ENCODE results near the gene ARTN. TPM values are rescaled to one million over a fixed set of nuclear protein-coding genes. Genes with fewer than 3 reads are reported as not detected.

Gene ARTN
- polyA plus RNA-seq, 3 donors: 0.15 TPM; not detected in 2

- H3K4me2 ChIP-seq (replicated peaks; ENCODE audit: extremely low read depth, low read length, poor library complexity, severe bottlenecking): no peak overlapping the region
- Mint-ChIP-seq H3K27me3 (ENCODE audit: low read depth in 3 of 3) (no peaks in the 10 kb centered on the region), H3K4me3 (no peak overlapping the region), H3K4me1 (peaks cover 12% of the 10 kb centered on the region), H3K27ac (peak overlapping the region in 1 of 7 donors; percentile 52), H3K9me3 (no peaks in the 10 kb centered on the region), H3K36me3 (peaks cover 33 to 51% of the 10 kb centered on the region in 2 donors)
- no peaks in the 10 kb centered on the region for H3K9me3 ChIP-seq (replicated peaks in 1 of 2; ENCODE audit: control insufficient read depth in 1 of 2, insufficient read depth in 1 of 2, low read length in 2 of 2)
- H3K79me2 ChIP-seq (ENCODE audit: insufficient read depth, low read length): peaks cover 10% of the 10 kb centered on the region
- peaks cover 4% of the 10 kb centered on the region for H4K20me1 ChIP-seq (ENCODE audit: insufficient read depth, low read length)
- intact Hi-C loops (cut with micrococcal nuclease): no loop called here
- H3K9ac ChIP-seq (ENCODE audit: insufficient read depth, low read length, poor library complexity, severe bottlenecking): no peak overlapping the region
- H3K27me3 ChIP-seq (ENCODE audit: control insufficient read depth in 2 of 2, insufficient read depth in 2 of 2, low read length in 2 of 2): no peaks in the 10 kb centered on the region
- 91% methylated on average over 2 of the region's 3 CpGs for WGBS (ENCODE audit: insufficient coverage)
- no peak overlapping the region for H2AFZ ChIP-seq (ENCODE audit: insufficient read depth, low read depth, low read length, poor library complexity, severe bottlenecking)
- TF ChIP-seq CTCF (IDR thresholded peaks at IDR 0.05): no peak
- H3K36me3 ChIP-seq (replicated peaks in 1 of 2; ENCODE audit: control insufficient read depth in 1 of 2, insufficient read depth in 2 of 2, low read length in 2 of 2): peaks cover 33 to 59% of the 10 kb centered on the region in 2 donors
- no peak for DNase-seq
- no peaks in the 10 kb centered on the region for H3K4me1 ChIP-seq (ENCODE audit: control insufficient read depth in 1 of 2, insufficient read depth in 2 of 2, low read length in 2 of 2)
- no peak overlapping the region for H3K27ac ChIP-seq (ENCODE audit: low read depth in 1 of 2, low read length in 2 of 2)
- H3K4me3 ChIP-seq (replicated peaks in 1 of 3; ENCODE audit: low read depth in 2 of 3, low read length in 3 of 3): no peak overlapping the region
These were observed 19.8 kb downstream of the ARTN start for GRCh38 chr1:43953361-43953760.

GRCh38 chr1:43954036-43954435, 20.4 kb downstream of the ARTN start:
- no peak overlapping the region for H2AFZ ChIP-seq (ENCODE audit: insufficient read depth, low read depth, low read length, poor library complexity, severe bottlenecking)
- Mint-ChIP-seq H3K4me3 (no peak overlapping the region), H3K36me3 (peaks cover 40 to 58% of the 10 kb centered on the region in 2 donors), H3K27ac (no peak overlapping the region), H3K27me3 (ENCODE audit: low read depth in 3 of 3) (no peaks in the 10 kb centered on the region), H3K9me3 (no peaks in the 10 kb centered on the region), H3K4me1 (peaks cover 5% of the 10 kb centered on the region)
- DNase-seq: no peak
- H3K9ac ChIP-seq (ENCODE audit: insufficient read depth, low read length, poor library complexity, severe bottlenecking): no peak overlapping the region
- H3K4me2 ChIP-seq (replicated peaks; ENCODE audit: extremely low read depth, low read length, poor library complexity, severe bottlenecking): no peak overlapping the region
- intact Hi-C loops (cut with micrococcal nuclease): no loop called here
- peaks cover 4% of the 10 kb centered on the region for H4K20me1 ChIP-seq (ENCODE audit: insufficient read depth, low read length)
- peaks cover 37 to 63% of the 10 kb centered on the region in 2 donors for H3K36me3 ChIP-seq (replicated peaks in 1 of 2; ENCODE audit: control insufficient read depth in 1 of 2, insufficient read depth in 2 of 2, low read length in 2 of 2)
- H3K9me3 ChIP-seq (replicated peaks in 1 of 2; ENCODE audit: control insufficient read depth in 1 of 2, insufficient read depth in 1 of 2, low read length in 2 of 2): no peaks in the 10 kb centered on the region
- H3K4me3 ChIP-seq (replicated peaks in 1 of 3; ENCODE audit: low read depth in 2 of 3, low read length in 3 of 3): no peak overlapping the region
- no peaks in the 10 kb centered on the region for H3K4me1 ChIP-seq (ENCODE audit: control insufficient read depth in 1 of 2, insufficient read depth in 2 of 2, low read length in 2 of 2)
- H3K79me2 ChIP-seq (ENCODE audit: insufficient read depth, low read length): peaks cover 10% of the 10 kb centered on the region
- 100% methylated on average over 2 of the region's 5 CpGs for WGBS (ENCODE audit: insufficient coverage)
- TF ChIP-seq CTCF (IDR thresholded peaks at IDR 0.05): no peak
- H3K27ac ChIP-seq (ENCODE audit: low read depth in 1 of 2, low read length in 2 of 2): no peak overlapping the region
- no peaks in the 10 kb centered on the region for H3K27me3 ChIP-seq (ENCODE audit: control insufficient read depth in 2 of 2, insufficient read depth in 2 of 2, low read length in 2 of 2)

All from CD14-positive monocyte (primary cell).